A549 (cell line): Measurements from ENCODE around the gene SRGAP3. TPM values are rescaled to one million over a fixed set of nuclear protein-coding genes. Genes with fewer than 3 reads are reported as not detected.
A peak's percentile ranks its signal among the peaks of the same experiment; 100 is the strongest.

ENCODE experiments used
- ATAC-seq, 2 experiments: fragments of 200-7000 bp in 1 of 2; fragments of >200 bp in 1 of 2; cut with Nextera tagmentation in 1 of 2; cut with Tn5 transposase in 1 of 2; 3 replicates each; pipeline versions ENCODE4 v1.8.0 to v1.9.1; 2018 to 2020; ENCODE audit warnings: mild to moderate bottlenecking in 1 of 2, moderate library complexity in 1 of 2
- CTCF ChIA-PET: fragments of 300-600 bp; sonication (Branson Sonifier 250); formaldehyde crosslinking; extraction: SDS; loops from one replicate; lab custom pipeline; 2021; ENCODE audit warnings: antibody characterized with exemption, inconsistent platforms; lab: Yijun Ruan, JAX
- POLR2A ChIA-PET: fragments of 350-600 bp; formaldehyde crosslinking; extraction: SDS; loops from one replicate; lab custom pipeline; 2021; ENCODE audit warnings: antibody characterized with exemption, inconsistent platforms; lab: Yijun Ruan, JAX
- DNase-seq, 2 experiments: peaks; one replicate each; pipeline versions ENCODE4 v3.0.0 to v3.0.0-alpha.2; 2011 to 2016; ENCODE audit warnings: low read depth in 1 of 2, low spot score in 1 of 2
- FAIRE-seq: peaks from 2 replicates; lab custom pipeline; 2011; peaks lifted over from hg19 to GRCh38; lab: Jason Lieb, UNC
- H3K27ac ChIP-seq, 2 experiments: fragments of >200 bp; sonication (Bioruptor Twin); formaldehyde crosslinking; 3 replicates each; pipeline ENCODE4 v1.5.1; 2016 to 2017
- H3K4me1 ChIP-seq: fragments of >200 bp; sonication (Bioruptor Twin); formaldehyde crosslinking; 3 replicates; pipeline ENCODE4 v1.6.1; 2016
- H3K4me2 ChIP-seq: fragments of >200 bp; sonication (Bioruptor Twin); formaldehyde crosslinking; 3 replicates; pipeline ENCODE4 v1.6.1; 2016
- H3K4me3 ChIP-seq: fragments of >200 bp; sonication (Bioruptor Twin); formaldehyde crosslinking; 3 replicates; pipeline ENCODE4 v1.5.1; 2016
- H3K9me3 ChIP-seq: fragments of >200 bp; sonication (Bioruptor Twin); formaldehyde crosslinking; 3 replicates; pipeline ENCODE4 v1.6.1; 2016
- ATOH8 ChIP-seq: fragments of 250-450 bp; sonication (Bioruptor Pico); IDR thresholded peaks from 2 replicates; pipeline ENCODE4 v1.5.0; 2020; ENCODE audit warnings: low read depth, mild to moderate bottlenecking, moderate library complexity
- BCL3 ChIP-seq: fragments of >200 bp; sonication (Bioruptor Twin); formaldehyde crosslinking; IDR thresholded peaks from 3 replicates; pipeline ENCODE4 v1.6.1; 2016
- BHLHE40 ChIP-seq: IDR thresholded peaks from 2 replicates; pipeline ENCODE4 v1.6.1; 2012; ENCODE audit warnings: low read depth, low read length, inconsistent platforms
- CBX8 ChIP-seq: fragments of 200-600 bp; sonication (generic); IDR thresholded peaks from 2 replicates; pipeline ENCODE4 v1.6.1; 2016
- CTCF ChIP-seq: fragments of >200 bp; sonication (Bioruptor Twin); formaldehyde crosslinking; IDR thresholded peaks from 3 replicates; pipeline ENCODE4 v1.5.1; 2016
- EHF ChIP-seq: fragments of 250-450 bp; sonication (Bioruptor Pico); IDR thresholded peaks from 2 replicates; pipeline ENCODE4 v1.5.0; 2020; ENCODE audit warnings: mild to moderate bottlenecking
- EHMT2 ChIP-seq: fragments of 200-600 bp; sonication (generic); IDR thresholded peaks from 2 replicates; pipeline ENCODE4 v1.6.1; 2016; ENCODE audit warnings: antibody characterized with exemption, low read depth, mild to moderate bottlenecking, moderate library complexity
- ELK1 ChIP-seq: fragments of 150-350 bp; IDR thresholded peaks from 2 replicates; pipeline ENCODE4 v1.6.1; 2014; ENCODE audit warnings: low read depth, mild to moderate bottlenecking, low read length
- EP300 ChIP-seq, 2 experiments: fragments of >200 bp; sonication (Bioruptor Twin); formaldehyde crosslinking; IDR thresholded peaks; 2 replicates in 1 of 2; 3 replicates in 1 of 2; pipeline ENCODE4 v1.6.1; 2016 to 2017
- FOSB ChIP-seq: fragments of 250-450 bp; sonication (Bioruptor Pico); IDR thresholded peaks from 2 replicates; pipeline ENCODE4 v1.5.0; 2020; ENCODE audit warnings: mild to moderate bottlenecking, moderate library complexity
- FOSL2 ChIP-seq, 2 experiments: fragments of 450-650 bp in 1 of 2; fragments of >200 bp in 1 of 2; sonication (Bioruptor Twin) in 1 of 2; formaldehyde crosslinking; IDR thresholded peaks; 2 replicates each; pipeline versions ENCODE4 v1.5.0 to v1.6.1; 2016 to 2020; ENCODE audit warnings: mild to moderate bottlenecking in 1 of 2, moderate library complexity in 1 of 2
- HDAC2 ChIP-seq: fragments of 200-600 bp; sonication (generic); IDR thresholded peaks from 2 replicates; pipeline ENCODE4 v1.6.1; 2016
- HEYL ChIP-seq: fragments of 250-450 bp; sonication (Bioruptor Pico); IDR thresholded peaks from 2 replicates; pipeline ENCODE4 v1.8.0; 2021; ENCODE audit warnings: mild to moderate bottlenecking, moderate library complexity
- HOXA7 ChIP-seq: fragments of 250-450 bp; sonication (Bioruptor Pico); IDR thresholded peaks from 2 replicates; pipeline ENCODE4 v1.5.0; 2020; ENCODE audit warnings: mild to moderate bottlenecking, moderate library complexity
- HOXB5 ChIP-seq: fragments of 250-450 bp; sonication (Bioruptor Pico); IDR thresholded peaks from 2 replicates; pipeline ENCODE4 v1.5.0; 2020; ENCODE audit warnings: mild to moderate bottlenecking, moderate library complexity
- KDM5A ChIP-seq: fragments of 200-600 bp; sonication (generic); IDR thresholded peaks from 2 replicates; pipeline ENCODE4 v1.6.1; 2016; ENCODE audit warnings: antibody characterized with exemption, mild to moderate bottlenecking
- MAX ChIP-seq: IDR thresholded peaks from 2 replicates; pipeline ENCODE4 v1.6.1; 2012
- MYC ChIP-seq: IDR thresholded peaks from 2 replicates; pipeline ENCODE4 v1.6.1; 2012; ENCODE audit warnings: mild to moderate bottlenecking, inconsistent platforms, low read length, improper control_type of control experiment, borderline replicate concordance
- NFE2L2 ChIP-seq: fragments of 150-350 bp; conservative IDR thresholded peaks from 2 replicates; pipeline ENCODE4 v1.6.1; 2014; ENCODE audit warnings: low read length
- NPAS2 ChIP-seq: fragments of 250-450 bp; sonication (Bioruptor Pico); IDR thresholded peaks from 2 replicates; pipeline ENCODE4 v1.8.0; 2022; ENCODE audit warnings: mild to moderate bottlenecking, moderate library complexity, borderline replicate concordance
- NR3C1 ChIP-seq: fragments of >200 bp; sonication (Bioruptor Twin); formaldehyde crosslinking; IDR thresholded peaks from 3 replicates; pipeline ENCODE4 v1.6.1; 2017
- PBX3 ChIP-seq: IDR thresholded peaks from 2 replicates; pipeline ENCODE4 v1.6.1; 2012
- PHF8 ChIP-seq: fragments of 200-600 bp; sonication (generic); IDR thresholded peaks from 2 replicates; pipeline ENCODE4 v1.6.1; 2016; ENCODE audit warnings: low read depth, mild to moderate bottlenecking, antibody characterized with exemption, moderate library complexity, borderline replicate concordance
- POLR2AphosphoS2 ChIP-seq: conservative IDR thresholded peaks from 2 replicates; pipeline ENCODE4 v1.6.1; 2012; ENCODE audit warnings: low read length, improper control_type of control experiment, inconsistent platforms
- RCOR1 ChIP-seq: fragments of 150-350 bp; IDR thresholded peaks from 2 replicates; pipeline ENCODE4 v1.6.1; 2014; ENCODE audit warnings: antibody characterized with exemption, low read length, low read depth
- REST ChIP-seq: fragments of 200-600 bp; sonication (generic); IDR thresholded peaks from 2 replicates; pipeline ENCODE4 v1.6.1; 2016; ENCODE audit warnings: antibody characterized with exemption, mild to moderate bottlenecking, moderate library complexity
- RFX5 ChIP-seq: fragments of 450-650 bp; IDR thresholded peaks from 2 replicates; pipeline ENCODE4 v1.7.1; 2014; ENCODE audit warnings: antibody characterized with exemption, mild to moderate bottlenecking, moderate library complexity
- RNF2 ChIP-seq: fragments of 200-600 bp; sonication (generic); IDR thresholded peaks from 2 replicates; pipeline ENCODE4 v1.6.1; 2016; ENCODE audit warnings: low read depth, mild to moderate bottlenecking, antibody characterized with exemption, moderate library complexity, borderline replicate concordance
- SREBF2 ChIP-seq: fragments of 450-650 bp; IDR thresholded peaks from 2 replicates; pipeline ENCODE4 v1.6.1; 2014; ENCODE audit warnings: mild to moderate bottlenecking, moderate library complexity
- TFCP2L1 ChIP-seq: fragments of 250-450 bp; sonication (Bioruptor Pico); IDR thresholded peaks from 2 replicates; pipeline ENCODE4 v1.5.0; 2021; ENCODE audit warnings: mild to moderate bottlenecking
- ZC3H11A ChIP-seq: fragments of 450-650 bp; IDR thresholded peaks from 2 replicates; pipeline ENCODE4 v1.6.1; 2014; ENCODE audit warnings: antibody characterized with exemption, mild to moderate bottlenecking
- WGBS: methylation state at CpG from one replicate; pipeline ENCODE4 v1.1.6; 2017; ENCODE audit errors: missing lambda C conversion rate; 5-methylcytosine and 5-hydroxymethylcytosine counted together
- polyA plus RNA-seq, 4 experiments: library from polyadenylated mRNA; depleted of rRNA in 3 of 4; stranded (reverse); fragments of >200 nt; fragmentation: RNase III in 1 of 4; extraction: RNeasy Plus Mini Kit Qiagen cat#74134 plus additional on column Dnase treatment in 1 of 4; gene quantifications; 2 replicates in 3 of 4; 3 replicates in 1 of 4; pipeline ENCODE4 v1.2.3, GENCODE V29; 2011 to 2017

SRGAP3 gene
- polyA plus RNA-seq, 2 of the 4 experiments (the other 2 are of a cell fraction) = 1.6 to 2.5 TPM

- DNase-seq (peak; percentile 80 to 92), ATAC-seq (peak; percentile 89 to 93), FAIRE-seq (no peak)
- Histone ChIP-seq H3K4me2 (peak within 1 kb of the TSS; percentile 87), H3K4me1 (peaks cover 30% of the 10 kb centered on the region), H3K27ac (peak within 1 kb of the TSS; percentile 65 to 86), H3K4me3 (peak within 1 kb of the TSS; percentile 66), H3K9me3 (no peaks in the 10 kb centered on the region)
- WGBS = 3% methylated on average over 19 of the region's 45 CpGs
- CTCF ChIA-PET = interaction anchor here (0.6 to 13.2 kb wide), 2 partner anchors 193 to 995 kb away, joined by 4 to 77 read pairs; partner anchors contain the start of gene OXTR
- POLR2A ChIA-PET = interaction anchor here (0.6 kb wide), 1 partner anchor 772 kb away, joined by 3 read pairs; no protein-coding TSS in a partner anchor
- TF ChIP-seq TFCP2L1 (CRISPR knock-in tag) (no peak), HOXA7 (no peak), RNF2 (no peak), MYC (no peak), HDAC2 (peak; percentile 82; the same call in 1 of the 2 replicates), CTCF (no peak), ELK1 (no peak), BCL3 (peak; percentile 75; the same call in 2 of the 3 replicates), CBX8 (no peak), HOXB5 (CRISPR knock-in tag) (no peak), MAX (peak; percentile 79), ZC3H11A (no peak), KDM5A (peak; percentile 95), POLR2AphosphoS2 (no peak), NPAS2 (CRISPR knock-in tag) (no peak), FOSB (CRISPR knock-in tag) (no peak), NFE2L2 (no peak), EHMT2 (no peak), RCOR1 (no peak), EP300 (IDR thresholded peaks at IDR 0.05) (no peak), BHLHE40 (no peak), REST (no peak), SREBF2 (no peak), NR3C1 (no peak), FOSL2 (IDR thresholded peaks at IDR 0.05) (no peak), FOSL2 (CRISPR knock-in tag; IDR thresholded peaks at IDR 0.05) (no peak), PBX3 (no peak), HEYL (CRISPR knock-in tag) (no peak), RFX5 (0 out of 2 replicates have a peak, but pooled peaks have one; percentile 14), ATOH8 (CRISPR knock-in tag) (no peak), EHF (no peak), PHF8 (peak; percentile 62; the same call in 1 of the 2 replicates)
These were observed 286.2 kb downstream of the SRGAP3 start, which contains the start of gene RAD18 for GRCh38 chr3:8963137-8963853. Gene RAD18 (minus strand): TSS chr3:8963472. CDS start chr3:8963385, 87 bp downstream.
